Mucosa of stomach (tissue), 1 donor: ENCODE measurements around the gene CDK19.
"Not testable (repeated sequence)": the region's sequence is repeated elsewhere in the genome, so short reads cannot be mapped to it uniquely, and the experiment has no call there.

Source experiments
- H3K27me3 ChIP-seq: one replicate; pipeline ENCODE4 v1.7.0; 2013; ENCODE audit warnings: mild to moderate bottlenecking, low read length; ENCODE audit not compliant: control insufficient read depth, insufficient read depth
- H3K36me3 ChIP-seq: one replicate; pipeline ENCODE4 v1.7.0; 2013; ENCODE audit warnings: low read length; ENCODE audit not compliant: control insufficient read depth, insufficient read depth
- H3K4me1 ChIP-seq: one replicate; pipeline ENCODE4 v1.7.0; 2013; ENCODE audit warnings: mild to moderate bottlenecking, low read length; ENCODE audit not compliant: control insufficient read depth, insufficient read depth
- H3K4me3 ChIP-seq: one replicate; pipeline ENCODE4 v1.7.0; 2013; ENCODE audit warnings: low read length
- H3K9ac ChIP-seq: one replicate; pipeline ENCODE4 v1.7.0; 2013; ENCODE audit warnings: mild to moderate bottlenecking, low read length, moderate library complexity
- H3K9me3 ChIP-seq: one replicate; pipeline ENCODE4 v1.7.0; 2013; ENCODE audit warnings: mild to moderate bottlenecking, low read length, moderate library complexity; ENCODE audit not compliant: control insufficient read depth
- donor health status: Pancreatic carcinoma.

The CDK19 gene

DNA sequence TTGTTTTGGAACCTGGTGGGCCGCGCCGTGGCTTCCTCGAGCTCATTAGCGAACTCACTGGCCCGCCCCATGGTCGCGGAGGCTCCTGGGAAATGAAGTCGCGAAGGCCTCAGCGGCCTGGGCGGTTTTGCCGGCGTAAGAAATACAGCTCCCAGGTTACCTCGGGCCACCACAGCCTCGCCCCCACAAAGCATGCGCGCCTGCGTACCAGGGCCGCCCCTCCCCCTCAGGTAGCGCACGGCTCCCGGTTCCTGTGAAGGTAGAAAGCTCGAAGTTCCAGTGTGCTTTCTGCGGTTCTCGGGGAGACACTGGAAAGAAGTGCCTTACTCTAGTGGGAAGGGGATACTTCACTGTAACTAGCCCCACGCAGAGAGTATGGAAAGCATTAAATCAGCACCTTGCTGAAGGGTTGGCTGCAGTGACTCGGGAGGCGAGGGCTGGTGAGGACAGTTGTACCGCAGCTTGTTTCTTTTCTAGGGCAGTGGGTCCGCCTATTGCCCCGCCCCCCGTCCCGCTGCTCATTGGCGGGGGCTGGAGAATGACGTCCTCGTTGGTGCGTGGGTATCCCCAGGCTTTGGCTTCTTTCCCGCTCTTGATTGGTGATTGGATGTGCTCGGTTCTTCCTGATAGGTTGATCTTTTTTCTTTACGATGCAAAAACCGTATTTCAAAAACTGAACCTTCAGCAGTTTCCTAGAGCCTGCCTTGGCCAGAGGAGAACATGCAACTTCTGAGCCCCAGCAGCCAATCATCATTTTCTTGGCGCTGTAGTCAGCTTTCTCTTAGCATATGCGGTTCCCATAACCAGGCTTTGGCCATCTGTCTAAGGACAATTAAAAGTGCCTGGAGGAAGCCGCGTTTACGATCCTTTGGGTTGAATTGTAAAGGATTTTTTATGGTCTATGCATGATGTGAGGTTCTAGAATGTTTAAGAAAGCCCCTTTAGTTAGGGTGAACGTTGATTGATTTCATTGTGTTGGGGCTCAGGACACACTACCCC lies at the start of gene CDK19:
CDK19 (minus strand) TSS at position 59 of the 999 bp plus-strand sequence. CDS start 333 bp downstream, outside the sequence.
- peak within 1 kb of the TSS; percentile 81 for H3K4me3 ChIP-seq
- H3K27me3 ChIP-seq, result no peaks in the 10 kb centered on the region
- no peaks in the 10 kb centered on the region for H3K9me3 ChIP-seq
- H3K9ac ChIP-seq, result peak within 1 kb of the TSS; percentile 86
- H3K4me1 ChIP-seq, result peaks cover 9% of the 10 kb centered on the region
- no peaks in the 10 kb centered on the region for H3K36me3 ChIP-seq

DNA sequence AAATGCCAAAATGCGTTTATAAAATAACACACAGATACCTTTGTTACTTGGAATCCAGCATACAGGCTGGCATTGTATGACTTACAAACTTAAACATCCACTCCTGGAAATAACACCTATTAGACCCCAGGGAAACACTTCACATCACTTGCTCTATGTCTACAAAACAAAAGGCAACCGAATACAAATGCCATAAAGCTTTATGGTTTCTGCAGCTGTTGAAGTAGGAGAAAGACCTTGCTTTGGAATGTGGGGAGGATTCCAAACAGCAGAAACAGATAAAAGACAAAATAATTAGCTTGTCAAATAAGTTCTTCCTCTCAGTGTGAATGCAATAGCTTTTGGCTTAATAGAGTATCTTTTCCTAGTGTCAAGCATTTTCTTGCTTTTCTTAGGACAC lies 49.6 kb upstream of the CDK19 start:
- H3K4me1 ChIP-seq, result no peaks in the 10 kb centered on the region
- no peak overlapping the region for H3K4me3 ChIP-seq
- no peaks in the 10 kb centered on the region for H3K36me3 ChIP-seq
- no peaks in the 10 kb centered on the region for H3K9me3 ChIP-seq
- no peaks in the 10 kb centered on the region for H3K27me3 ChIP-seq
- no peak overlapping the region for H3K9ac ChIP-seq

DNA sequence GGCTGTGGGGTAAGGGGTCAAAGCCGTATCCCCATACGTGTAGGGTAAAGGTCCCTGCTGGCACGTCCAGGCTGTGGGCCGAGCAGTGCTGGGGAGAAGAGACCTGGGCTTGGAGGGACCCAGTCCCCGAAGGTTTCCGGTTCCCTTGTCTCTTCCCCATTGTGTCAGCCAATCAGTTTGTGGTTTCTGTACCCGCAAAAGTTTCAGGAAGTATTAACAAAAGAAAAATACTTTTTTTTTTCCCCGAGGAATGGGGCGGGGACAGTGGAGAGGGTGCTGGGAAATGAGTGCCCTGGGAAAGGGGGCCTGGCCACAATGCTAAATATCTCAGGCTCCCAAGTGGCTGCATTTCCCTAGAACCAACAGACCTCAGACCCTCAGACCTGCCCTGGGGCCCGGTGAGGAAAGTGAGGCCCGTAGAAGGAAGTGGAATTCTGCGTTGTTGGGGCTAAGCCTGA lies 44.1 kb upstream of the CDK19 start:
- Histone ChIP-seq H3K36me3 (no peaks in the 10 kb centered on the region), H3K27me3 (no peaks in the 10 kb centered on the region), H3K4me3 (no peak overlapping the region), H3K9me3 (no peaks in the 10 kb centered on the region), H3K4me1 (no peaks in the 10 kb centered on the region), H3K9ac (no peak overlapping the region)

DNA sequence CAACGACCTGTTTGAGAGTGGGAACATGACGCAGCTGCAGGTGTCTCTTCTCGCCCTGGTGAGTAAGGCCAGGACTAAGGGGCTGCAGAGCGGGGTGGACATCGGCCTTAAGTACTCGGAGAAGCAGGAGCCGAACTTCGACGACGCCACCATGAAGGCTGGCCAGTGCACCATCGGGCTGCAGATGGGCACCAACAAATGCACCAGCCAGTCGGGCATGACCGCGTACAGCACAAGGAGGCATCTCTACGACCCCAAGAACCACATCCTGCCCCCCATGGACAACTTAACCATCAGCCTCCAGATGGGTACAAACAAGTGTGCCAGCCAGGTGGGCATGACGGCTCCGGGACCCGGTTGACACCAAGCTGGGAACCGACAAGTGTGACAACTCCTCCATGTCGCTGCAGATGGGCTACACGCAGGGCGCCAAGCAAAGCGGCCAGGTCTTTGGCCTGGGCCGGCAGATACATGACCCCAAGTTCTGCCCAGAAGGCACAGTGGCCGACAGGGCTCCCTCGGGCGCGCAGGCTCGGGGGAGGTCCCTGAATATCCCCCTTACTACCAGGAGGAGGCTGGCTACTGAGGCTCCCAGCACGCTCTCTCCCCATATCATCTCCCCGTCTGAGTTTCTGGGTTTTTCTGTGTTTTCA lies 43.4 kb upstream of the CDK19 start:
- no peak overlapping the region for H3K4me3 ChIP-seq
- no peak overlapping the region for H3K9ac ChIP-seq
- no peaks in the 10 kb centered on the region for H3K9me3 ChIP-seq
- H3K36me3 ChIP-seq, result no peaks in the 10 kb centered on the region
- H3K27me3 ChIP-seq, result no peaks in the 10 kb centered on the region
- no peaks in the 10 kb centered on the region for H3K4me1 ChIP-seq

DNA sequence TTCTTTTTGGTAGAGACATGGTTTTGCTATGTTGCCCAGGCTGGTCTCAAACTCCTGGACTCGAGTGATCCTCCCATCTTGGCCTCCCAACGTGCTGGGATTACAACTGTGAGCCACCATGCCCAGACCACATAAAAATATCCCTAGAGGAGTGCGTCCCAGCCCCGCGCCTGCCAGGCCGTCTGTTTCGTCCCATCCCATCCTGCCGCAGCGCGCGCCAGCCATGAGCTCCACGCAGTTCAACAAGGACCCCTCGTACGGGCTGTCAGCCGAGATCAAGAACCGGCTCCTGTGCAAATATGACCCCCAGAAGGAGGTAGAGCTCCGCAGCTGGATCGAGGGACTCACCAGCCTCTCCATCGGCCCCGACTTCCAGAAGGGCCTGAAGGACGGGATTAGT lies 42.7 kb upstream of the CDK19 start:
- Histone ChIP-seq H3K4me1 (no peaks in the 10 kb centered on the region), H3K36me3 (no peaks in the 10 kb centered on the region), H3K4me3 (no peak overlapping the region), H3K9me3 (no peaks in the 10 kb centered on the region), H3K27me3 (no peaks in the 10 kb centered on the region), H3K9ac (no peak overlapping the region)

DNA sequence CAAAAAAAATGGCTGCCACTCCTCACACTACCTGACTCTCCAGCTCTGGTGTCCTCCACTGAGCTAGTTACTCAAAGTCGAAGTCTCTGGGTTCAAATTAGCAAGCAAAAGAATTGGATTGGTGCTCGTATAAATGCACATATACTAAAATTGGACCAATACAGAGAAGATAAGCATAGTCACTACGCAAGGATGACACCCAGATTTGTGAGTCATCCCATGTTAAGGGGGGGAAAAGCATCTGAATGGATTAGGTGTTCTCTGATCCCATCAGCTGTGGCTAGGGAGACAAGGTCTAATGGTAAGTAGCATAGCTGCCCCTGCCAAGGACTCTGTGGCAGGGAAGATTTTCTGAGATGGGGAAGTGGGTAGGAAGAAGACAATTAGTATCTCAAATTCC lies 41.0 kb upstream of the CDK19 start:
- Histone ChIP-seq H3K9ac (no peak overlapping the region), H3K9me3 (no peaks in the 10 kb centered on the region), H3K27me3 (no peaks in the 10 kb centered on the region), H3K36me3 (no peaks in the 10 kb centered on the region), H3K4me3 (no peak overlapping the region), H3K4me1 (no peaks in the 10 kb centered on the region)

DNA sequence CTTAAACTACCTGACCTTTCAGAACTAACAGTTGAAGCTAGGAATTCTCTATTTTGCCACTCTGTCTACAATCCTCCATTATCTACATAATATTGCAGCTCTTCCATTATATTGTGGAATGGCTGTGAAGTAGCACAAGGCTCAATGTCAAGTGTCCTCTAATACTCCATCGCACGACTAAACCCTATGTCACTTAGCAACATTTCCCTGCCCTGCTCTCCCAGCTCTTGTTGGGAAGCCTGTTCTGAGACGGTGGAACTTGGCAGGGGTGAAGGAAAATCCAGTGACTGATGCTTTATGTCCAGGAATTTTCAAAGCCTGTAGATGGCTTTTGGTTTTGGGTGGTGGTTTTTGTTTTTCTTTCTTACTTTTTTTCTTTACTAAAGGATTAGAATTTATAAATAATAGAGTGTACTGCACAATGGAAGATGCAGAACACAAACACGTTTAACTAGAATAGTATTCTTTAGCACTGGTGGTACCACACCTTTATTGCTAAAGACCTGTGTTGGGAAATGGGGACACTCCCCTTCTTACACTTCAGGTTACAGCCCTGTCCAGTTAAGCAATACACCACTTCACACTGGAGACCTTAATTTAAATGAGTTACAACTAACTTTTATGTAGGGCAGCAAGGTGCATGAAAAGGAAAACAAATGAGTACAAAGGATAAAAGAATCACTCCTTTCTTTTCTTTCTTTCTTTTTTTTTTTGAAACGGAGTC lies 38.6 kb upstream of the CDK19 start:
- no peak overlapping the region for H3K4me3 ChIP-seq
- H3K27me3 ChIP-seq, result no peaks in the 10 kb centered on the region
- no peaks in the 10 kb centered on the region for H3K4me1 ChIP-seq
- no peaks in the 10 kb centered on the region for H3K9me3 ChIP-seq
- H3K36me3 ChIP-seq, result no peaks in the 10 kb centered on the region
- H3K9ac ChIP-seq, result no peak overlapping the region

DNA sequence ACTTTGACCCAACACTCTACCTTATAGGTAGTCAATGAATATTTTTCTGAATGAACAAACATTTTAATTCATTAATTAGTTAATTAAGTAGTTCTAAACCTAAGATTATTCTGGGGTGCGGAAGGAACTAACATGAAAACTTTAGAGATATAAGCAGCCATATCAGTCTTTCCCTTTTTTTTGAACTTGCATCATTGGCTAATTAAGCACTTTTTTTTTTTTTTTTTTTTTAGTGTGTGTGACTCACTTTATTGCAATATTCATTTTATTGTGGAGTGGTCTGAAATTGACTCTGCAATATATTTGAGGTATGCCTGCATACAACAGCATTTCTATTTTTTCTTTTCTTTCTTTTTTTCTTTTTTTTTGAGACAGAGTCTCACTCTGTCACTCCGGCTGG lies 37.5 kb upstream of the CDK19 start:
- Histone ChIP-seq H3K36me3 (no peaks in the 10 kb centered on the region), H3K27me3 (no peaks in the 10 kb centered on the region), H3K9me3 (no peaks in the 10 kb centered on the region), H3K4me1 (no peaks in the 10 kb centered on the region), H3K9ac (no peak overlapping the region), H3K4me3 (no peak overlapping the region)

DNA sequence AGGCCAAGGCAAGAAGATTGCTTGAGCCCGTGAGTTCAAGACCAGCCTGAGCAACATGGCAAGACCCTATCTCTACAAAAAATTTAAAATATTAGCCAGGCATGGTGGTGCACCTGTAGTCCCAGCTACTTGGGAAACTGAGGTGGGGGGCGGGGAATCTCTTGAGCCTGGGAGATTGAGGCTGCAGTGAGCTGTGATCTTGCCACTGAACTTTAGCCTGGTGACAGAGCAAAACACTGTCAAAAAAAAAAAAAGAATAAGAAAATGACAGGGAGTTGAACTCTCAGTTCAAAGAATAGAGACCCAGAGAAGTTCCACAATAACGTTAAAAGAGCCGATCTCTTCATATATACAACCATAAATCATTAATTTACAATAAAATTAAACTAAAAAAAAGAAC lies 34.5 kb upstream of the CDK19 start:
- no peaks in the 10 kb centered on the region for H3K4me1 ChIP-seq
- no peaks in the 10 kb centered on the region for H3K27me3 ChIP-seq
- H3K9ac ChIP-seq, result no peak overlapping the region
- H3K36me3 ChIP-seq, result no peaks in the 10 kb centered on the region
- no peak overlapping the region for H3K4me3 ChIP-seq
- no peaks in the 10 kb centered on the region for H3K9me3 ChIP-seq

DNA sequence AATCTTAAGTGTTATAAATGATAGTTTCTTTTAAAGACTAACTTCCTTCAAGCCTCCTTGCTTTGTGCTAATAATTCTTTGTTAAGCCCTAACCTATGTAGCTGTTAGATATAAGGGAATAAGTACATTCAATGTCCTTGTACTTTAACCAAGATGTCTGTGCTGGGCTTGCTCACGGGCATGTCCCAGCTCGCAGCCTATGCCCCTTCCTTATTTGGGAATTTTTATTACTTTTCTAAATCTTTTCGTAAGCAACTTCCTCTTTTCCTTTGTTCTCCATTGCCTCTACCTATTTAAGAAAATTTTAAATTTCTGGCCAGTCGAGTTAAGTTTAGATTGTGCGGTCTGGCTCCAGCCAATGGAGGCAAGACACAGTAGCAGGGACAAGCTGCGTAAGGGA lies 26.0 kb upstream of the CDK19 start:
- no peak overlapping the region for H3K4me3 ChIP-seq
- H3K4me1 ChIP-seq, result no peaks in the 10 kb centered on the region
- no peaks in the 10 kb centered on the region for H3K9me3 ChIP-seq
- H3K36me3 ChIP-seq, result no peaks in the 10 kb centered on the region
- H3K27me3 ChIP-seq, result no peaks in the 10 kb centered on the region
- no peak overlapping the region for H3K9ac ChIP-seq

DNA sequence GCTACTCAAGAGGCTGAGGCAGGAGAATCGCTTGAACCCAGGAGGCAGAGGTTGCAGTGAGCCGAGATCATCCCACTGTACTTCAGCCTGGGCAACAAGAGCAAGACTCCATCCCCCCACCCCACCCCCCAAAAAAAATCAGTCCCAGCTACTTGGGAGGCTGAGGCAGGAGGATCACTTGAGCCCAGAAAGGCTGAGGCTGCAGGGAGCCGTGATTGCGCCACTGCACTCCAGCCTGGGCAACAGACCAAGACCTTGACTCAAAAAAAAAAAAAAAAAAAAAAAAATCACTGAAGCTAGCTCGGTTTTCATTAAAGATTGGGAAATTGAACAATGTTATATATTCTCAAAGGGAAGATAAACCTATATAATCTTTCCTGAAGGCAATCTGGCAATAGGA lies 20.5 kb upstream of the CDK19 start:
- H3K36me3 ChIP-seq, H3K4me1 ChIP-seq: not testable (repeated sequence)

DNA sequence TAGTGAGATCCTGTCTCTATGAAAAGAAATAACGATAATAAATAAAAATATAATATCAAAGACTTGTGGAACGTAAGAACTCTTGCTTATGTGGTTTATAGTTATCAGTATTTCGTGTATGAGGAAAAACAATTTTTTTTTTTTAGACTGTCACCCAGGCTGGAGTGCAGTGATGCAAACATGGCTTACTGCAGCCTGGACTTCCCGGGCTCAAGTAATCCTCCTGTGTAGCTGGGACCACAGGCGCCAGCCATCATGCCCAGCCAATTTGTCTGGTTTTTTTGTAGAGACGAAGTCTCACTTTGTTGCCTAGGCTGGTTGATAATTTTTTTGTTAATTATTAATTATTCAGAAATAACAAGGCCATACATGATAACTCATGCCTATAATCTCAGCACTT lies 18.6 kb upstream of the CDK19 start:
- Histone ChIP-seq H3K4me1 (no peaks in the 10 kb centered on the region), H3K9me3 (no peaks in the 10 kb centered on the region), H3K4me3 (no peak overlapping the region), H3K36me3 (no peaks in the 10 kb centered on the region), H3K27me3 (no peaks in the 10 kb centered on the region), H3K9ac (no peak overlapping the region)

More for the DNA sequence above, 20.5 kb upstream of the CDK19 start:
- not testable (repeated sequence) for H3K9me3 ChIP-seq, H3K27me3 ChIP-seq, H3K4me3 ChIP-seq, H3K9ac ChIP-seq
